GM12801 (cell line): ENCODE data around the gene LYRM4.

Experiments used
- CTCF ChIP-seq: IDR thresholded peaks from one replicate; pipeline ENCODE4 v1.5.1; 2011; ENCODE audit warnings: control low read depth; ENCODE audit not compliant: insufficient read length; ENCODE audit errors: extremely low read depth

LYRM4 gene

GRCh38 chr6:5213836-5214235 is 46.9 kb downstream of the LYRM4 start:
- TF ChIP-seq CTCF, result no peak

- TF ChIP-seq CTCF, result no peak
Measured at GRCh38 chr6:5211492-5211891, 49.3 kb downstream of the LYRM4 start.

- no peak for TF ChIP-seq CTCF
Measured at GRCh38 chr6:5208471-5208971, 52.2 kb downstream of the LYRM4 start.

- no peak for TF ChIP-seq CTCF
Measured at GRCh38 chr6:5208057-5208456, 52.7 kb downstream of the LYRM4 start.

- TF ChIP-seq CTCF, result no peak
Measured at GRCh38 chr6:5206920-5207561, 53.7 kb downstream of the LYRM4 start.

GRCh38 chr6:5205877-5206850 is 54.6 kb downstream of the LYRM4 start:
- no peak for TF ChIP-seq CTCF

GRCh38 chr6:5205035-5205507 is 55.7 kb downstream of the LYRM4 start:
- no peak for TF ChIP-seq CTCF
